Endodermal cell (in vitro differentiated cells): ENCODE results near the gene KCNQ1. TPM values are rescaled to one million over a fixed set of nuclear protein-coding genes. Genes with fewer than 3 reads are reported as not detected.
"Not testable (repeated sequence)": the region's sequence is repeated elsewhere in the genome, so short reads cannot be mapped to it uniquely, and the experiment has no call there.

Source experiments
- DNase-seq: peaks from one replicate; pipeline ENCODE4 v3.0.0-alpha.2; 2017
- H3K27ac ChIP-seq: 2 replicates; pipeline ENCODE4 v1.5.1; 2013; ENCODE audit warnings: mild to moderate bottlenecking, low read depth, low read length, moderate library complexity
- H3K27me3 ChIP-seq: 2 replicates; pipeline ENCODE4 v1.6.1; 2013; ENCODE audit warnings: mild to moderate bottlenecking, low read length, moderate library complexity; ENCODE audit not compliant: insufficient read depth, control insufficient read depth, poor library complexity, severe bottlenecking
- H3K36me3 ChIP-seq: 2 replicates; pipeline ENCODE4 v1.7.0; 2013; ENCODE audit warnings: mild to moderate bottlenecking, low read length, moderate library complexity; ENCODE audit not compliant: control insufficient read depth, insufficient read depth
- H3K4me1 ChIP-seq: one replicate; pipeline ENCODE4 v1.7.0; 2013; ENCODE audit warnings: low read length; ENCODE audit not compliant: control insufficient read depth, insufficient read depth
- H3K4me3 ChIP-seq: 2 replicates; pipeline ENCODE4 v1.5.1; 2013; ENCODE audit warnings: mild to moderate bottlenecking, low read length, moderate library complexity
- H3K9ac ChIP-seq: 2 replicates; pipeline ENCODE4 v1.6.1; 2013; ENCODE audit warnings: mild to moderate bottlenecking, low read length, moderate library complexity; ENCODE audit not compliant: poor library complexity, severe bottlenecking; ENCODE audit errors: extremely low read depth
- H3K9me3 ChIP-seq: 2 replicates; pipeline ENCODE4 v1.6.1; 2013; ENCODE audit warnings: mild to moderate bottlenecking, low read length, moderate library complexity; ENCODE audit not compliant: control insufficient read depth
- H3K27ac Mint-ChIP-seq: 2 replicates; pipeline ENCODE4 v1.8.0; 2020; ENCODE audit warnings: mixed read lengths
- H3K27me3 Mint-ChIP-seq: 2 replicates; pipeline ENCODE4 v1.8.0; 2021; ENCODE audit warnings: mild to moderate bottlenecking, mixed read lengths; ENCODE audit not compliant: insufficient read depth
- H3K36me3 Mint-ChIP-seq: 2 replicates; pipeline ENCODE4 v1.8.0; 2020; ENCODE audit warnings: low read depth, mixed read lengths
- H3K4me1 Mint-ChIP-seq: 2 replicates; pipeline ENCODE4 v1.8.0; 2020; ENCODE audit warnings: mixed read lengths
- H3K4me3 Mint-ChIP-seq: 2 replicates; pipeline ENCODE4 v1.8.0; 2020; ENCODE audit warnings: mild to moderate bottlenecking, moderate library complexity, mixed read lengths
- H3K9me3 Mint-ChIP-seq: 2 replicates; pipeline ENCODE4 v1.8.0; 2020; ENCODE audit warnings: mild to moderate bottlenecking, mixed read lengths
- CTCF ChIP-seq: fragments of 200-600 bp; sonication (generic); conservative IDR thresholded peaks from 2 replicates; pipeline ENCODE4 v1.5.0; 2021; ENCODE audit warnings: antibody characterized with exemption, mild to moderate bottlenecking
- WGBS, 2 experiments: methylation state at CpG; one replicate each; pipeline versions ENCODE4 v1.1.5 to v1.1.7; 2013; ENCODE audit warnings: missing lambda C conversion rate in 2 of 2, mixed read lengths in 1 of 2; ENCODE audit not compliant: insufficient coverage in 1 of 2, insufficient read length in 1 of 2; 5-methylcytosine and 5-hydroxymethylcytosine counted together
- total RNA-seq, 2 donors: library from RNA; stranded (reverse); fragmentation: NEBNext Ultra II Directional in 1 of 2; extraction: Animal tissue kit (Norgen Biotek cat#: 25700) in 1 of 2; gene quantifications; 2 replicates in 1 of 2; 3 replicates in 1 of 2; pipeline ENCODE4 v1.2.1, GENCODE V29; 2021

KCNQ1 gene
- total RNA-seq, 2 donors from 2014 or later, result 1.8 to 3.5 TPM

- H3K9ac ChIP-seq, result no peak overlapping the region
- Mint-ChIP-seq H3K4me1 (no peaks in the 10 kb centered on the region), H3K9me3 (peaks cover 32% of the 10 kb centered on the region), H3K36me3 (no peaks in the 10 kb centered on the region), H3K4me3 (no peak overlapping the region), H3K27ac (no peak overlapping the region), H3K27me3 (peaks cover 86% of the 10 kb centered on the region)
- H3K27ac ChIP-seq, result no peak overlapping the region
- peaks cover 64% of the 10 kb centered on the region for H3K27me3 ChIP-seq
- no peaks in the 10 kb centered on the region for H3K36me3 ChIP-seq
- no peak for DNase-seq
- no peaks in the 10 kb centered on the region for H3K4me1 ChIP-seq
- TF ChIP-seq CTCF, result no peak
- H3K9me3 ChIP-seq, result peaks cover 17% of the 10 kb centered on the region
- H3K4me3 ChIP-seq, result no peak overlapping the region
- 36 to 56% methylated on average over 1 to 2 of the region's 2 CpGs for WGBS, 2 experiments
These were observed 44.3 kb downstream of the KCNQ1 start for GRCh38 chr11:2489083-2489482.

GRCh38 chr11:2497951-2498350 is 53.1 kb downstream of the KCNQ1 start:
- Mint-ChIP-seq H3K9me3 (peaks cover 47% of the 10 kb centered on the region), H3K27me3 (peaks cover 94% of the 10 kb centered on the region)
- not testable (repeated sequence) for DNase-seq, H3K9ac ChIP-seq, H3K27ac ChIP-seq, H3K4me1 ChIP-seq, H3K4me3 Mint-ChIP-seq, H3K4me1 Mint-ChIP-seq, H3K4me3 ChIP-seq, H3K36me3 Mint-ChIP-seq, H3K27ac Mint-ChIP-seq, H3K36me3 ChIP-seq
- H3K27me3 ChIP-seq, result peaks cover 51% of the 10 kb centered on the region
- 87% methylated on average over 1 of the region's 1 CpG; no CpG with 5 or more reads in 1 of the 2 experiments for WGBS, 2 experiments
- peaks cover 13% of the 10 kb centered on the region for H3K9me3 ChIP-seq

GRCh38 chr11:2498750-2499149 is 53.9 kb downstream of the KCNQ1 start:
- no peaks in the 10 kb centered on the region for H3K4me1 ChIP-seq
- no peak for DNase-seq
- Mint-ChIP-seq H3K4me3 (no peak overlapping the region), H3K36me3 (no peaks in the 10 kb centered on the region), H3K27ac (no peak overlapping the region), H3K27me3 (peaks cover 92% of the 10 kb centered on the region), H3K9me3 (peaks cover 48% of the 10 kb centered on the region), H3K4me1 (no peaks in the 10 kb centered on the region)
- no peaks in the 10 kb centered on the region for H3K36me3 ChIP-seq
- H3K27ac ChIP-seq, result no peak overlapping the region
- H3K9ac ChIP-seq, result no peak overlapping the region
- TF ChIP-seq CTCF, result no peak
- 86 to 88% methylated on average over 5 to 7 of the region's 7 CpGs for WGBS, 2 experiments
- peaks cover 48% of the 10 kb centered on the region for H3K27me3 ChIP-seq
- H3K9me3 ChIP-seq, result peaks cover 13% of the 10 kb centered on the region
- H3K4me3 ChIP-seq, result no peak overlapping the region

- no peak overlapping the region for H3K9ac ChIP-seq
- DNase-seq, result no peak
- Mint-ChIP-seq H3K27ac (no peak overlapping the region), H3K36me3 (no peaks in the 10 kb centered on the region), H3K4me3 (no peak overlapping the region), H3K27me3 (peaks cover 65% of the 10 kb centered on the region), H3K9me3 (peaks cover 7% of the 10 kb centered on the region), H3K4me1 (no peaks in the 10 kb centered on the region)
- H3K9me3 ChIP-seq, result peaks cover 6% of the 10 kb centered on the region
- H3K27me3 ChIP-seq, result peaks cover 63% of the 10 kb centered on the region
- no peak overlapping the region for H3K4me3 ChIP-seq
- no peak overlapping the region for H3K27ac ChIP-seq
- H3K36me3 ChIP-seq, result no peaks in the 10 kb centered on the region
- no peak for TF ChIP-seq CTCF
- H3K4me1 ChIP-seq, result no peaks in the 10 kb centered on the region
- 92 to 95% methylated on average over 7 to 13 of the region's 13 CpGs for WGBS, 2 experiments
These were observed 62.5 kb downstream of the KCNQ1 start for GRCh38 chr11:2507212-2507901.
